ENCODE measurements around the gene SDK1. TPM values are rescaled to one million over a fixed set of nuclear protein-coding genes. Genes with fewer than 3 reads are reported as not detected.

SDK1 gene
- total RNA-seq, 1 donor, result 0.36 TPM

- no peaks in the 10 kb centered on the region for H3K27me3 ChIP-seq (ENCODE audit: insufficient read depth, low read length)
- H3K79me2 ChIP-seq (ENCODE audit: insufficient read depth, low read length), result no peaks in the 10 kb centered on the region
- no peaks in the 10 kb centered on the region for H4K20me1 ChIP-seq (ENCODE audit: insufficient read depth, low read length)
- H3K27ac ChIP-seq (ENCODE audit: low read depth, low read length), result no peak overlapping the region
- no peak overlapping the region for H3K4me3 ChIP-seq (ENCODE audit: insufficient read depth, low read length)
- H3K4me2 ChIP-seq (ENCODE audit: insufficient read depth, low read length), result no peak overlapping the region
- TF ChIP-seq, protein P1, sequence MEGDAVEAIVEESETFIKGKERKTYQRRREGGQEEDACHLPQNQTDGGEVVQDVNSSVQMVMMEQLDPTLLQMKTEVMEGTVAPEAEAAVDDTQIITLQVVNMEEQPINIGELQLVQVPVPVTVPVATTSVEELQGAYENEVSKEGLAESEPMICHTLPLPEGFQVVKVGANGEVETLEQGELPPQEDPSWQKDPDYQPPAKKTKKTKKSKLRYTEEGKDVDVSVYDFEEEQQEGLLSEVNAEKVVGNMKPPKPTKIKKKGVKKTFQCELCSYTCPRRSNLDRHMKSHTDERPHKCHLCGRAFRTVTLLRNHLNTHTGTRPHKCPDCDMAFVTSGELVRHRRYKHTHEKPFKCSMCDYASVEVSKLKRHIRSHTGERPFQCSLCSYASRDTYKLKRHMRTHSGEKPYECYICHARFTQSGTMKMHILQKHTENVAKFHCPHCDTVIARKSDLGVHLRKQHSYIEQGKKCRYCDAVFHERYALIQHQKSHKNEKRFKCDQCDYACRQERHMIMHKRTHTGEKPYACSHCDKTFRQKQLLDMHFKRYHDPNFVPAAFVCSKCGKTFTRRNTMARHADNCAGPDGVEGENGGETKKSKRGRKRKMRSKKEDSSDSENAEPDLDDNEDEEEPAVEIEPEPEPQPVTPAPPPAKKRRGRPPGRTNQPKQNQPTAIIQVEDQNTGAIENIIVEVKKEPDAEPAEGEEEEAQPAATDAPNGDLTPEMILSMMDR (IDR thresholded peaks at IDR 0.05; ENCODE audit: extremely low read depth, low read depth, low read length), result no peak
- H3K36me3 ChIP-seq (ENCODE audit: insufficient read depth, low read length), result no peaks in the 10 kb centered on the region
- no peaks in the 10 kb centered on the region for H3K4me1 ChIP-seq (ENCODE audit: insufficient read depth, low read length)
- no peak for DNase-seq (ENCODE audit: insufficient read length, low spot score, missing footprints)
- H3K9me3 ChIP-seq (ENCODE audit: low read depth, low read length), result no peaks in the 10 kb centered on the region
- H2AFZ ChIP-seq (ENCODE audit: low read length), result no peak overlapping the region
These were observed 103.4 kb downstream of the SDK1 start for GRCh38 chr7:3404501-3404900.

DNA sequence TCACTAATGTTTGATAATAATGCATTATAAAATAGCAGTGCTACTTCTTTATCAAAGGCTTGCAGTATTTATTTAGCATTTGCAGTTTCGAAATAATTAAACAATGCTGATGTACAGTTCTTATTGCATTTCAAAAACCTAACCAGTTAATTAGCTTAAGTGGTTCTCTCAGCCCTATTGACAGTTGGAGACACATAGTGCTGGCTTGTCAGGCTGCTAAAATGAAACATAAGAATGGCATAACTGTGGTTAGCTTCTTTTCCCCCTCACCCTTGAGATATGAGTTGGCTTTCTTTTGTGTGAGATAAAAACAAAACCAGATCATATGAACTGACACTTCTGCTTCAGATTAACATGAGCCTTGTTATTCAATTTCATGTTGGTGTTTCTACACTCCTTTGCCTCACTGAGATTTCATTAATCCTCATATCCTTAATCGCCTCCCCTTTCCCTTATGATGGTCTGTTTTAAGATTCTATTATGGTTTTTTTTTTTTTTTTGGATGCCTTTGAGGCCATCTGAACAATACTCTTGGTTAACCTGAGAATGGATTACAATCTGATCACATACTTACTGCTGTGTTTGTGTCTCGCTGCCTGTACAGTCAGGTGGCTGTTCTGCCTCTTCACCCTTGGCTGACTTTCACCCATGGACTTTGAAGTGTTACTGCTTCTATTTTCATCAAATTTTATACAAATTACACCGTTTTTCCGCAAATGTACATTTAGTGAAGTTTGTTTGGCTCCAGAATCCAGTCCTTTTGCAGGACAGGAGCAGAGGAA, 108.0 kb downstream of the SDK1 start:
- Histone ChIP-seq H4K20me1 (ENCODE audit: insufficient read depth, low read length) (no peaks in the 10 kb centered on the region), H3K27ac (ENCODE audit: low read depth, low read length) (no peak overlapping the region)
- TF ChIP-seq, protein P1 (IDR thresholded peaks at IDR 0.05; ENCODE audit: extremely low read depth, low read depth, low read length), result no peak

DNA sequence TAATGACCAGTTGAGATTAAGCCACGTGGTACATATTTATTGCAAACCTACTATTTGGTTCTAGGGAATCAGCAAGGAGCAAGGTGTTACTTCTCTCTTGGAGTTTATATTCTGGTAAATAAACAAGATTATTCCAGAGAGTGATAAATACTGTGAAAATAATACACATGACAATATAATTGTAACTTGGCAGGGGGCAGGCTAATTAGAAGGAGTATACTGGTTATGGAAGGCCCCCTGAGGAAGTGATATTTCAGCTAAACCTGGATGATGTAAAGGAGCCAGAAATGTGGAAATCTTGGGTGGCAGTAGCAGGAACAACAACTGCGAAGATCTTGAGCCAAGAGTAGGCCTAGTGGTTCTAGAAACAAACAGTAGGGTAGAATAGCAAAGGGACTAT, 111.8 kb downstream of the SDK1 start:
- Histone ChIP-seq H3K79me2 (ENCODE audit: insufficient read depth, low read length) (no peaks in the 10 kb centered on the region), H4K20me1 (ENCODE audit: insufficient read depth, low read length) (no peaks in the 10 kb centered on the region), H3K4me1 (ENCODE audit: insufficient read depth, low read length) (no peaks in the 10 kb centered on the region), H3K9me3 (ENCODE audit: low read depth, low read length) (no peaks in the 10 kb centered on the region), H3K27ac (ENCODE audit: low read depth, low read length) (no peak overlapping the region), H3K27me3 (ENCODE audit: insufficient read depth, low read length) (no peaks in the 10 kb centered on the region), H2AFZ (ENCODE audit: low read length) (no peak overlapping the region), H3K4me3 (ENCODE audit: insufficient read depth, low read length) (no peak overlapping the region), H3K36me3 (ENCODE audit: insufficient read depth, low read length) (no peaks in the 10 kb centered on the region), H3K4me2 (ENCODE audit: insufficient read depth, low read length) (no peak overlapping the region)
- DNase-seq (ENCODE audit: insufficient read length, low spot score, missing footprints), result no peak
- TF ChIP-seq, protein P1 (IDR thresholded peaks at IDR 0.05; ENCODE audit: extremely low read depth, low read depth, low read length), result no peak

More for the DNA sequence above, 108.0 kb downstream of the SDK1 start:
- no peak for DNase-seq (ENCODE audit: insufficient read length, low spot score, missing footprints)
- Histone ChIP-seq H2AFZ (ENCODE audit: low read length) (no peak overlapping the region), H3K27me3 (ENCODE audit: insufficient read depth, low read length) (no peaks in the 10 kb centered on the region), H3K4me2 (ENCODE audit: insufficient read depth, low read length) (no peak overlapping the region), H3K79me2 (ENCODE audit: insufficient read depth, low read length) (no peaks in the 10 kb centered on the region), H3K4me1 (ENCODE audit: insufficient read depth, low read length) (no peaks in the 10 kb centered on the region), H3K9me3 (ENCODE audit: low read depth, low read length) (no peaks in the 10 kb centered on the region), H3K4me3 (ENCODE audit: insufficient read depth, low read length) (no peak overlapping the region), H3K36me3 (ENCODE audit: insufficient read depth, low read length) (no peaks in the 10 kb centered on the region)

DNA sequence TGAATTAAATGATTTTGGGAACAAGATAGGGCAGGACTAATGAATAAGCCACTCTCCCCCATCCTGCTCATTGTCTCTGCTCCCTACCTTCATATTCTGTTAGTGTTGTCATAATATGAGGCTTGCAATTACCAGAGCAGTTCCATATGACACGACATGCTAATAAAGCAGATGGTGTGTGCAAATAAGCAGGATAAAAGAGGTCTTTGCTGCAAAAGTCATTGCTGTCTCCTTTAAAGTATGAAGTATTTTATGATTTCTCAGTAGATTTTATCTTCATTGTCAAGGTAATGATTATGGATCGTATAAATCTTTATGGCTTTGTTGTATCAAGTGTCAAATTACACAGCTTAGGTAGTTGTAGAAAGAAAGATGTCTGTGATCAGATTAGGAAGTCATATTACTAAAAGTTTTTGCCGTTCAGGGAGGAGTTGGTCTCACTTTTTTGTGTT, 114.8 kb downstream of the SDK1 start:
- Histone ChIP-seq H3K4me3 (ENCODE audit: insufficient read depth, low read length) (no peak overlapping the region), H3K9me3 (ENCODE audit: low read depth, low read length) (no peaks in the 10 kb centered on the region), H4K20me1 (ENCODE audit: insufficient read depth, low read length) (no peaks in the 10 kb centered on the region), H3K27ac (ENCODE audit: low read depth, low read length) (no peak overlapping the region), H3K36me3 (ENCODE audit: insufficient read depth, low read length) (no peaks in the 10 kb centered on the region), H2AFZ (ENCODE audit: low read length) (no peak overlapping the region), H3K79me2 (ENCODE audit: insufficient read depth, low read length) (no peaks in the 10 kb centered on the region), H3K27me3 (ENCODE audit: insufficient read depth, low read length) (no peaks in the 10 kb centered on the region), H3K4me1 (ENCODE audit: insufficient read depth, low read length) (no peaks in the 10 kb centered on the region), H3K4me2 (ENCODE audit: insufficient read depth, low read length) (no peak overlapping the region)
- DNase-seq (ENCODE audit: insufficient read length, low spot score, missing footprints), result no peak
- TF ChIP-seq, protein P1 (IDR thresholded peaks at IDR 0.05; ENCODE audit: extremely low read depth, low read depth, low read length), result no peak

All from osteoblast (primary cell).